HepG2 (cell line): ENCODE data around the gene LDLR. TPM values are rescaled to one million over a fixed set of nuclear protein-coding genes. Genes with fewer than 3 reads are reported as not detected.

Experiments
- KMT2B ChIP-seq: IDR thresholded peaks from 2 replicates; pipeline ENCODE4 v1.6.1; 2016; ENCODE audit warnings: missing genetic modification reagents, missing compliant biosample characterization
- NBN ChIP-seq: fragments of 450-650 bp; conservative IDR thresholded peaks from 2 replicates; pipeline ENCODE4 v1.6.1; 2017
- RARA ChIP-seq: IDR thresholded peaks from 2 replicates; pipeline ENCODE4 v1.6.1; 2016; ENCODE audit warnings: missing genetic modification reagents, missing compliant biosample characterization
- RFX5 ChIP-seq: IDR thresholded peaks from 2 replicates; pipeline ENCODE4 v1.6.1; 2011; ENCODE audit warnings: low read depth, low read length, improper control_type of control experiment
- RNF219 ChIP-seq: sonication (generic); formaldehyde crosslinking; IDR thresholded peaks from 2 replicates; pipeline ENCODE4 v1.5.0; 2020; ENCODE audit warnings: mild to moderate bottlenecking, missing genetic modification reagents
- TFDP1 ChIP-seq: IDR thresholded peaks from 2 replicates; pipeline ENCODE4 v1.6.1; 2016; ENCODE audit warnings: missing compliant biosample characterization, missing genetic modification reagents, borderline replicate concordance
- THAP8 ChIP-seq: sonication (generic); formaldehyde crosslinking; IDR thresholded peaks from 2 replicates; pipeline ENCODE4 v1.5.1; 2020; ENCODE audit warnings: missing genetic modification reagents, mild to moderate bottlenecking, borderline replicate concordance
- ZMYM3 ChIP-seq: sonication (generic); formaldehyde crosslinking; IDR thresholded peaks from 2 replicates; pipeline ENCODE4 v1.5.1; 2020; ENCODE audit warnings: mild to moderate bottlenecking, missing genetic modification reagents
- ZNF644 ChIP-seq: IDR thresholded peaks from 2 replicates; pipeline ENCODE4 v1.6.1; 2016; ENCODE audit warnings: low read depth
- ZNF652 ChIP-seq: IDR thresholded peaks from 2 replicates; pipeline ENCODE4 v1.6.1; 2016; ENCODE audit warnings: low read depth, borderline replicate concordance
- ZNF710 ChIP-seq: sonication (generic); formaldehyde crosslinking; IDR thresholded peaks from 2 replicates; pipeline ENCODE4 v1.5.0; 2020; ENCODE audit warnings: mild to moderate bottlenecking, missing genetic modification reagents, borderline replicate concordance
- ZNF777 ChIP-seq: sonication (generic); formaldehyde crosslinking; IDR thresholded peaks from 2 replicates; pipeline ENCODE4 v1.4.0; 2020; ENCODE audit warnings: missing genetic modification reagents
- polyA plus RNA-seq, 8 experiments: library from polyadenylated mRNA; depleted of rRNA in 3 of 8; stranded (reverse) in 7 of 8; unstranded in 1 of 8; fragments of >200 nt; fragmentation: Illumina TruSeq in 4 of 8; extraction: Trizol in 4 of 8; gene quantifications; 2 replicates each; pipeline versions ENCODE4 v1.2.1 to v1.2.3, GENCODE V29; 2011 to 2016; ENCODE audit warnings: low read depth in 4 of 8, missing spikeins in 1 of 8, mixed read lengths in 1 of 8; ENCODE audit not compliant: insufficient read depth in 1 of 8
- total RNA-seq, 5 experiments: library from RNA; depleted of rRNA; stranded (reverse); fragments of >200 nt; fragmentation: Illumina TruSeq; extraction: Trizol; gene quantifications; 2 replicates each; pipeline ENCODE4 v1.2.3, GENCODE V29; 2016; ENCODE audit warnings: low read depth in 1 of 5
- TF ChIP-seq, protein P1 (sequence below): sonication (generic); formaldehyde crosslinking; IDR thresholded peaks from 2 replicates; pipeline ENCODE4 v1.8.0; 2022; ENCODE audit warnings: low read depth, missing genetic modification reagents
- TF ChIP-seq, protein P2 (sequence below): sonication (generic); formaldehyde crosslinking; IDR thresholded peaks from 2 replicates; pipeline ENCODE4 v1.4.0; 2020; ENCODE audit warnings: missing genetic modification reagents, borderline replicate concordance
- TF ChIP-seq, protein P3 (sequence below): sonication (generic); formaldehyde crosslinking; IDR thresholded peaks from 2 replicates; pipeline ENCODE4 v1.5.0; 2020; ENCODE audit warnings: mild to moderate bottlenecking, missing genetic modification reagents

LDLR gene
- total and polyA plus RNA-seq, 2 of the 13 experiments (the other 11 are each of a cell fraction or from before 2014, with no cell fraction given), result 51.6 to 92.5 TPM

DNA sequence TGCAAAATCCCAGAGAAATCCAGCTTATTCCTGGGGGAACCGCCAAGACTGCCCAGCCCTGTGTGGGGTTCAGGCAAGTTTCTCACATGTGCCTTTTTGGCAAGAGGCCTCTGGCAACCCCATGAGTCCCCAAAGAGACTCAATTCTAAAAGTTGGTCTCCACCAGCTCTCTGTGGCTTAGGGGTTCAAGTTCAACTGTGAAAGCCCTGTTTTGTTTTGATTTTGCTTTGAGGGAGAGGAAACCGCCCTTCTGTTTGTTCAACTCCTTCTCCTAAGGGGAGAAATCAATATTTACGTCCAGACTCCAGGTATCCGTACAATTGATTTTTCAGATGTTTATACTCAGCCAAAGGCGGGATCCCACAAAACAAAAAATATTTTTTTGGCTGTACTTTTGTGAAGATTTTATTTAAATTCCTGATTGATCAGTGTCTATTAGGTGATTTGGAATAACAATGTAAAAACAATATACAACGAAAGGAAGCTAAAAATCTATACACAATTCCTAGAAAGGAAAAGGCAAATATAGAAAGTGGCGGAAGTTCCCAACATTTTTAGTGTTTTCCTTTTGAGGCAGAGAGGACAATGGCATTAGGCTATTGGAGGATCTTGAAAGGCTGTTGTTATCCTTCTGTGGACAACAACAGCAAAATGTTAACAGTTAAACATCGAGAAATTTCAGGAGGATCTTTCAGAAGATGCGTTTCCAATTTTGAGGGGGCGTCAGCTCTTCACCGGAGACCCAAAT, 583 bp upstream of the LDLR start (continued):
- TF ChIP-seq, protein P1, sequence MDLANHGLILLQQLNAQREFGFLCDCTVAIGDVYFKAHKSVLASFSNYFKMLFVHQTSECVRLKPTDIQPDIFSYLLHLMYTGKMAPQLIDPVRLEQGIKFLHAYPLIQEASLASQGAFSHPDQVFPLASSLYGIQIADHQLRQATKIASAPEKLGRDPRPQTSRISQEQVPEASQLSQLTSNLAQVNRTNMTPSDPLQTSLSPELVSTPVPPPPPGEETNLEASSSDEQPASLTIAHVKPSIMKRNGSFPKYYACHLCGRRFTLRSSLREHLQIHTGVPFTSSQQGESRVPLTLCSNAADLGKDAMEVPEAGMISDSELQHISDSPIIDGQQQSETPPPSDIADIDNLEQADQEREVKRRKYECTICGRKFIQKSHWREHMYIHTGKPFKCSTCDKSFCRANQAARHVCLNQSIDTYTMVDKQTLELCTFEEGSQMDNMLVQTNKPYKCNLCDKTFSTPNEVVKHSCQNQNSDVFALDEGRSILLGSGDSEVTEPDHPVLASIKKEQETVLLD, result no peak
- TF ChIP-seq ZNF777 (CRISPR knock-in tag) (no peak), RFX5 (no peak), ZNF644 (CRISPR knock-in tag) (no peak), ZNF710 (CRISPR knock-in tag) (0 out of 2 replicates have a peak, but pooled peaks have one; percentile 38), KMT2B (CRISPR knock-in tag) (no peak), ZNF652 (CRISPR knock-in tag) (no peak), NBN (no peak), RNF219 (CRISPR knock-in tag) (no peak), THAP8 (CRISPR knock-in tag) (no peak), RARA (peak; percentile 98), TFDP1 (CRISPR knock-in tag) (no peak), ZMYM3 (no peak)
- TF ChIP-seq, protein P2, sequence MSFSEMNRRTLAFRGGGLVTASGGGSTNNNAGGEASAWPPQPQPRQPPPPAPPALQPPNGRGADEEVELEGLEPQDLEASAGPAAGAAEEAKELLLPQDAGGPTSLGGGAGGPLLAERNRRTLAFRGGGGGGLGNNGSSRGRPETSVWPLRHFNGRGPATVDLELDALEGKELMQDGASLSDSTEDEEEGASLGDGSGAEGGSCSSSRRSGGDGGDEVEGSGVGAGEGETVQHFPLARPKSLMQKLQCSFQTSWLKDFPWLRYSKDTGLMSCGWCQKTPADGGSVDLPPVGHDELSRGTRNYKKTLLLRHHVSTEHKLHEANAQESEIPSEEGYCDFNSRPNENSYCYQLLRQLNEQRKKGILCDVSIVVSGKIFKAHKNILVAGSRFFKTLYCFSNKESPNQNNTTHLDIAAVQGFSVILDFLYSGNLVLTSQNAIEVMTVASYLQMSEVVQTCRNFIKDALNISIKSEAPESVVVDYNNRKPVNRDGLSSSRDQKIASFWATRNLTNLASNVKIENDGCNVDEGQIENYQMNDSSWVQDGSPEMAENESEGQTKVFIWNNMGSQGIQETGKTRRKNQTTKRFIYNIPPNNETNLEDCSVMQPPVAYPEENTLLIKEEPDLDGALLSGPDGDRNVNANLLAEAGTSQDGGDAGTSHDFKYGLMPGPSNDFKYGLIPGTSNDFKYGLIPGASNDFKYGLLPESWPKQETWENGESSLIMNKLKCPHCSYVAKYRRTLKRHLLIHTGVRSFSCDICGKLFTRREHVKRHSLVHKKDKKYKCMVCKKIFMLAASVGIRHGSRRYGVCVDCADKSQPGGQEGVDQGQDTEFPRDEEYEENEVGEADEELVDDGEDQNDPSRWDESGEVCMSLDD (CRISPR knock-in tag), result no peak
- TF ChIP-seq, protein P3, sequence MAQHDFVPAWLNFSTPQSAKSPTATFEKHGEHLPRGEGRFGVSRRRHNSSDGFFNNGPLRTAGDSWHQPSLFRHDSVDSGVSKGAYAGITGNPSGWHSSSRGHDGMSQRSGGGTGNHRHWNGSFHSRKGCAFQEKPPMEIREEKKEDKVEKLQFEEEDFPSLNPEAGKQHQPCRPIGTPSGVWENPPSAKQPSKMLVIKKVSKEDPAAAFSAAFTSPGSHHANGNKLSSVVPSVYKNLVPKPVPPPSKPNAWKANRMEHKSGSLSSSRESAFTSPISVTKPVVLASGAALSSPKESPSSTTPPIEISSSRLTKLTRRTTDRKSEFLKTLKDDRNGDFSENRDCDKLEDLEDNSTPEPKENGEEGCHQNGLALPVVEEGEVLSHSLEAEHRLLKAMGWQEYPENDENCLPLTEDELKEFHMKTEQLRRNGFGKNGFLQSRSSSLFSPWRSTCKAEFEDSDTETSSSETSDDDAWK (CRISPR knock-in tag), result no peak
